Left renal cortex interstitium (tissue), 4 donors: ENCODE measurements around the gene TTBK1. TPM values are rescaled to one million over a fixed set of nuclear protein-coding genes. Genes with fewer than 3 reads are reported as not detected.
A peak's percentile ranks its signal among the peaks of the same experiment; 100 is the strongest.

ENCODE experiments used
- DNase-seq, 4 donors: peaks; one replicate each; pipeline ENCODE4 v3.0.0-alpha.2; 2013; ENCODE audit warnings: low read depth in 4 of 4, low spot score in 2 of 4, missing footprints in 1 of 4
- polyA plus RNA-seq, 4 donors: library from polyadenylated mRNA; unstranded; fragments of 120-200 nt; gene quantifications; one replicate each; pipeline ENCODE4 v1.2.1, GENCODE V29; 2013; ENCODE audit not compliant: insufficient read length in 4 of 4

Gene TTBK1
- polyA plus RNA-seq, 4 donors: 0.25 to 0.55 (median 0.40) TPM

- no peak for DNase-seq
These were observed 20.7 kb upstream of the TTBK1 start for GRCh38 chr6:43222418-43223059.

GRCh38 chr6:43223175-43223574 lies 20.1 kb upstream of the TTBK1 start:
- DNase-seq: no peak

GRCh38 chr6:43226192-43226851 lies 17.0 kb upstream of the TTBK1 start:
- no peak for DNase-seq

- DNase-seq: peak in 2 of 4 donors; percentile 48 to 68
These were observed 14.1 kb upstream of the TTBK1 start, which contains the start of gene DNPH1 for GRCh38 chr6:43228951-43229802. Gene DNPH1, minus strand, starts transcription at chr6:43229481. Its CDS starts 25 bp downstream, at chr6:43229456.

GRCh38 chr6:43229803-43230620 lies 13.3 kb upstream of the TTBK1 start:
- no peak for DNase-seq

- no peak for DNase-seq
These were observed 12.2 kb upstream of the TTBK1 start for GRCh38 chr6:43231053-43231452.

- DNase-seq: no peak
These were observed 11.4 kb upstream of the TTBK1 start for GRCh38 chr6:43231735-43232450.

GRCh38 chr6:43235841-43236240 lies 7.4 kb upstream of the TTBK1 start:
- DNase-seq: no peak

- no peak for DNase-seq
These were observed 4.2 kb upstream of the TTBK1 start for GRCh38 chr6:43239054-43239453.

GRCh38 chr6:43240950-43241349 lies 2.3 kb upstream of the TTBK1 start:
- DNase-seq: no peak

GRCh38 chr6:43241446-43241845 lies 1.8 kb upstream of the TTBK1 start:
- no peak for DNase-seq

GRCh38 chr6:43243664-43244321 lies 512 bp downstream of the TTBK1 start:
- DNase-seq: no peak

- no peak for DNase-seq
These were observed 3.2 kb downstream of the TTBK1 start for GRCh38 chr6:43246301-43247113.

- no peak for DNase-seq
These were observed 4.1 kb downstream of the TTBK1 start for GRCh38 chr6:43247114-43247999.

GRCh38 chr6:43248101-43248500 lies 4.8 kb downstream of the TTBK1 start:
- DNase-seq: no peak

- DNase-seq: no peak
These were observed 5.5 kb downstream of the TTBK1 start for GRCh38 chr6:43248791-43249190.

- DNase-seq: no peak
These were observed 7.7 kb downstream of the TTBK1 start for GRCh38 chr6:43250992-43251373.

- no peak for DNase-seq
These were observed 10.1 kb downstream of the TTBK1 start for GRCh38 chr6:43253401-43253800.
